Activated CD8-positive, alpha-beta memory T cell treated with anti-CD3 and anti-CD28 coated beads for 36 hours (primary cell): Measurements from ENCODE around the gene TMEM171. TPM values are rescaled to one million over a fixed set of nuclear protein-coding genes. Genes with fewer than 3 reads are reported as not detected.

Experiments
- CTCF ChIA-PET: fragments of 350-600 bp; sonication (Branson Sonifier 250); formaldehyde crosslinking; loops from one replicate; lab custom pipeline; 2021; ENCODE audit warnings: antibody characterized with exemption; lab: Charles Lee
- POLR2A ChIA-PET: fragments of 350-600 bp; sonication (Branson Sonifier 250); formaldehyde crosslinking; loops from one replicate; lab custom pipeline; 2021; ENCODE audit warnings: antibody characterized with exemption; lab: Charles Lee
- total RNA-seq, 2 experiments: library from RNA; stranded (reverse); gene quantifications; one replicate each; pipeline ENCODE4 v1.2.3, GENCODE V29; 2021

The TMEM171 gene
- total RNA-seq, 2 experiments from 2014 or later: not detected

DNA sequence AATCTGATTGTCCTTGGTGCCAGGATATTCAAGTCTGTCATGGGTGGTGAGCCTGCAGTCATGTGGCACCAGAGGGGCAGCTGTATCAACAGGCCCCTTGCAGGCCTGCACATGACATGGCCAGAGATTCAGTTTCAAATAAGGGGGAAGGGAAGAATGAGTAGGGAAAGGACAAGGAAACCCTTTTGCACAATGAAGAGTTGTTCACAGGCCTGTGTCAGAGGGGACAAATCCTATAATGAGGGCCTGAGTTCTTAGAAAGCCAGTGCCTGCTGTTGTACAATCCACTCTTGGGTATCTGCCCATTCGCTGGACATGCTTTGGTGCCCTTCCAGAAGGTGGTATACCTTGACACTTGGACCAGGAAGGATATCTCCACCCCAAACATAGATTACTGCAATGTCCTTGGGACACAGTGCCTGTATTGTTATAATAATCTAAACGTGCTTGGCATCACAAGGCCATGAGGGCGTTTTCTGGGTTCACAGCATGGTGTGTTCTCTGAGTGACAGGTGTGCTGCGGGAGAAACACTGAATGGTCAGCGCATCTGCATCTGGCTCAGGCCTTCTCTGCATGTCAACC lies 1.9 kb upstream of the TMEM171 start:
- POLR2A ChIA-PET: no interaction called here
- CTCF ChIA-PET: no interaction called here

DNA sequence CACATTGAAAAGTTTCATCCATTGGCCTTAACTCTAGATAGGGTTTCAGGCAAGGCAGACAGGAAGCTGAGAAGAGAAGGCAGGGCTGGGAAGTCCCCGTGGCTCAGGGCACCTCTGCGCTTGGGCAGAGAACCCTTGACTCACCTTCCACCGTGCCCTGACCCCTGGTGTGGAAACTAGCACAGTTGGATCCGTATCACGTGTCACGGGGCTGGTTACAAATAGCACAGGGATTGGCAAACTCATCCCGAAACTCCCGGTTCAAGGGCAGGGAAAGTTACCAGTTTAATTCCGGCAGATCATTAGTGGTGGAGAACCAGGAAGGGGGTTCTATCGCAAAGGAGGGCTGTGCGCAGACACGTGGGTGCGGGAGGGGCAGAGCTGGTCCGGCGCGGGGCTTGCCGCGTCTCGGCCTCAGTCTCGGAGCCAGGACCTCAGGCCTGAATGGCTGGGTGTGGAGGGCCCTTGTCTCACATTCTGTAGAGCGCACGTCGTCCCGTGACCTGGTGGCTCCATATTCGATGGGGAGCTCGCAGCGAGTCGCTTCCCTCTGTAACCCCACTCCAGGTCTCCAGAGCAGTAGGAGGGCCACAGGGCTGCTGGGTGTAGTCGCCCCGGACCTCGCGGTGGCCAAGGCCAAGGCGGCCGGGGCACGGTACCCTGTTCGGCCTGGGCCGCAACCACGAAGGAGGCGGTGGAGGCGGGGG lies 771 bp upstream of the TMEM171 start:
- CTCF ChIA-PET: no interaction called here
- POLR2A ChIA-PET: no interaction called here

DNA sequence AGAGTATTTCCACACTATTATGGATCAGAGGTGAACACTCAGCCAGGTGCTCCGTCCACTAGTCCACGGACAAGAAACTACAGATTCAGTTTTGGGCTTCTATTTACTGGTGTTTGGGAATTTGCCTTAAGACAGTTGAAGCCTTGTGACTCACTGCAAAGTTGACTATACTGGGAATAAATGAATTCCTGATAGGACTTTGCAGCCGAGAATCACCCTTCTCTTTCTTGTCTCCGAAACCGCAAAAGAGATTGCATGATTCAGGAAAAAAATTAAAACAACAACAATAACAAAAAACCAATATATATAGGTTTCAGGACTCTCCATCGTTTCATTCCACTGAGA lies 716 bp downstream of the TMEM171 start:
- ChIA-PET POLR2A (no interaction called here), CTCF (no interaction called here)

DNA sequence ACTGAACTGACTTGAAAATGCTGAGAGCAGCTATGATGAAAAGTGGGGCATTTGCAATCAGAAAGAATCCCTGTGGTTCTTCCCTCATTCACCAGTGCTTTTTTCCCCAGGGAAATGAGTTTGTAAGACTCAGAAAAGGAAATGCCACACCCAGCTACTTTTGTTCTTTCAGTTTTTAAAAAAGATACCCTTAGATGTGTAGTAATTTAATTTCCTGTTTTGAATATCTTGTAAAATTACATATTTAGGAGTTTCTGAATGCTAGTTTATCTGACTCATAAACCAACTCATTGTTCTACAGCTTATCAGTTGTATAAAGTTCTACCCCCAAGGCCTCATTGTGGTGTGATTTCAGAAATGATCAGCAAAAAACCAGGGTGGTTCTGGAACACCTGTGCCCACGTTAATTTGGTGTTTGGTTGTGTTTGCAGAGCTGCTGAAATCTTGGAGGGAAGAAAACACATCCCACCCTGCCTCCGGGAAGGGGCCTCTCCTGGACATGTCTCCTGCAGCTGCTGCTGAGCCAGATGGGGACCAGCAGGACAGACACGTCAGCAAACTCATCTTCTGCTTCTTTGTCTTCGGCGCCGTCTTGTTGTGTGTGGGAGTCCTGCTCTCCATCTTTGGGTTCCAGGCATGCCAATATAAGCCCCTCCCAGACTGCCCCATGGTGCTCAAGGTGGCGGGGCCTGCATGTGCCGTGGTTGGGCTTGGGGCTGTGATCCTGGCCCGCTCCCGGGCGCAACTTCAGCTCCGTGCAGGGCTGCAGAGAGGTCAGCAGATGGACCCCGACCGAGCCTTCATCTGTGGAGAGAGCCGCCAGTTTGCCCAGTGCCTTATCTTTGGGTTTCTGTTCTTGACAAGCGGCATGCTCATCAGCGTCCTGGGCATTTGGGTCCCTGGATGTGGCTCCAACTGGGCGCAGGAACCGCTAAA lies 2.8 kb downstream of the TMEM171 start:
- ChIA-PET POLR2A (no interaction called here), CTCF (no interaction called here)

GRCh38 chr5:73125289-73125688 lies 4.9 kb downstream of the TMEM171 start:
- CTCF ChIA-PET: no interaction called here
- POLR2A ChIA-PET: no interaction called here

GRCh38 chr5:73126381-73126780 lies 6.0 kb downstream of the TMEM171 start:
- POLR2A ChIA-PET: no interaction called here
- CTCF ChIA-PET: interaction anchor here (1.6 kb wide), 1 partner anchor 44 kb away, joined by 3 read pairs; no protein-coding TSS in a partner anchor

DNA sequence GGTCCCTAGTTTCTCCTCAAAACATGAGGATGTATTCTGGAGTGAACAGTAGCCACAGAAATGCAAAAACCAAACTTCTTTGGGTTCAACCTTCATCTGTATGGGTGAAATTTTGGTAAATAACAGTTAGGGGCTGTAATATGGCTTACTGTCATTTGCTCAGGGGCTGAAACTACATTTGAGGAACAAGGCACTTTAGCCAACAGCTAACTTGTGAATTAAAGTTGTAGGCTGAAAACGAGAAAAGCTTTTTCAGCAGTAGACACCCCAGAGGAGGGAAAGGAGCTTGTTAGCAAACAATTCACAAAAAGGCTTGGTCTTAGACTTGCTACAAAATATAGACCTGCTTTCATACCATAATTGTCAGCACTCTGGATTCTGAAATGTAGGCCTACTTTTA lies 6.6 kb downstream of the TMEM171 start:
- ChIA-PET POLR2A (no interaction called here), CTCF (interaction anchor here (1.6 kb wide), 1 partner anchor 43 kb away, joined by 3 read pairs; no protein-coding TSS in a partner anchor)

DNA sequence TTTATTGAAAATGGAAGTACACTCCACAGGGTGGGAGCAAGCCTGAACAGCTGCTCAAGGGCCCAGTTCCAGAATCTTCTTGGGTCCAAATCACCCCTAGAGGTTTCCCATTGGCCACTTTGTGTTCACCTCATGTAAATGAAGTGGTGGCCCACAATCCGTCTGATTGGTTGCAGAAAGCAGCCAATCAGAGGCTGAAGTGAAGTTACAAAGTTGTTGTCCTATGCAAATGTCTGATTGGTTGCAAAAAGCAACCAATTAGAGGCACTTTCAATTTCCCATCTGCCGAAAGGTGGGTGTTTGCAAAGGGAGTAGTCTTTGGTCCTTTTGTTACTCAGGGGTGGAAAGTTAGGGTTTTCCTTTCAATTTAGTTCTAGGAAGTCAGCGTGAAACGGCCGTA lies 8.8 kb downstream of the TMEM171 start:
- ChIA-PET POLR2A (no interaction called here), CTCF (no interaction called here)

DNA sequence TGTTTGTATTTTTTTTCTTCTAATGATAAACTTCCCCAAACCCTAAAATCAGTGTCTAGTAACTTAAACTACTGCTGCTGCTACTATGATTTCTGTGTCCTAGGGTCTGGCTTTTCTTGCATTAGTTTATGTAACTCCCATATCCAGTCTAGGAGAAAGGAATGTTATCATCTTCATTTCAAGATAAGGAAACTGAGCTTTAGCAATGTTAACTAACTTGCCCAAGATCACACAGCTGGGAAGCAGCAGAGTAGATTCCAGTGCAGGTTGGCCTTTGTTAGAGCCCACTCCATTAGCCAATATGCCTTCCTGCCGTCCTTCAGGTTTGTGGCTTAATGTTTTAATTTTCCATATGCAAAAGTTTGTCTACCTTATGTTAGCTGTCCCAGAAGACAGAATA lies 10.4 kb downstream of the TMEM171 start:
- POLR2A ChIA-PET: no interaction called here
- CTCF ChIA-PET: no interaction called here

DNA sequence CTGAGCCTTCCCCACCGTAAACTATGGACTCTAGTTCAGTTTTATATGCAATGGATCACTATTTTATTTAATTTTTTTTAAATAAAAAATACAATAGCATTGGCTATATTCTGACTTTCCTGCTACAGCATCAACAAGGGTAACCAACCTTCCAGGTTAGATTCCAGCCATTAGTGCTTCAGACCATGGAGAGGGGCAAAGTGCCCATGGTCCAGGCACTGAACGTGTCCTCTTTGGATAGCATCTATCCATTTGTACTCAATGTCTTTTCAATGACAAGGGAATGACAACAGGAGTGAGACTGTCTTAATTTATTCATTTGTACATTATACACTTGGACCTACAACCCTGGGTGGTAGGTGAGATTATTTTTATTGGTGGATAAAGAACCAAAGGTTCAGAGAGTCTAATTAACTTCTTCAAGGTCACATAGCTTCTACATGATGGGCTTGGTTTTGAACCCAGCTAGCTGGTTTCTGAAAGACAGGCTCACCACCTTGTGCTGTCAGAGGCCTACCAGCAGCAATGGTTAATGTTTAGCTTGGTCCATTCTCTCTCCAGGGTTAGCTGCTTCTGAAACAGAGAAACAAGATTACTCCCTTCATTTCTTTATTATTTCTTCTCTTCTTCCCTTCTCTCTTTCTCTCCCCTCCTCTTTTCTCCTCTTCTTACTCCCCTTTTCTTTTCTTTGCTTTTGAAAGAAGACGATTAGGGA lies 11.5 kb downstream of the TMEM171 start:
- ChIA-PET CTCF (no interaction called here), POLR2A (no interaction called here)

- POLR2A ChIA-PET: no interaction called here
- CTCF ChIA-PET: no interaction called here
Observed at GRCh38 chr5:73132759-73133158, 12.4 kb downstream of the TMEM171 start.

- ChIA-PET CTCF (no interaction called here), POLR2A (no interaction called here)
Observed at GRCh38 chr5:73135021-73135420, 14.6 kb downstream of the TMEM171 start.

DNA sequence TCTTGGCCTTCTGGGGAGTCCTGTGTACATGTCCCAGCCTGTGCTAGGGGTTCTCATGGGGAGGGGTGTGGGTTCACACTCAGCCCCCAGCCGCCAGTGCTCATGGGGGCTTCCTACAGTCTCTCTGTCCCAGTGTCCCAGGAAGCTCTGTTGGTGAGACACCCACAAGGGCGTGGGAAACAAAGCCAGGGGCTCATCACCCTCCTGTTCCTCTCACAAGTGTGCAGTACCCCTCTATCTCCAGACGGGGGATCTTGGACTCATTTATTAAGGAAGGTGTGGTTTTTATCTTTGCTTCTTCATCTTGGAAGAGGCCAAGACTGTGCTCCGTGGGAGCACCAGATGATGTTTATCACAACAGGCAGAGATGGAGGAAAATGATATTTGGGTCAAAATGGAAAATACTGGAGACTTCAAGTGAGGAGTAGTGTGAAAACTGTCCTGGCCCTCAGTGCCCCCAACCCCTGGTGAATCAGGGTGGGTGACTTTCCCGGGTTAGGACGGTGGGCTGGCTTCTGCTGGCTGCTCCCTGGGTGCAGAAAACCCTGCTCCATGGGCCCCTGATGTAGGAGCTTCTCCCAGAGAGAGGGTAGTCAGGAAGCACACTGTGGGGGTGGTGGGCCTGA lies 15.2 kb downstream of the TMEM171 start:
- CTCF ChIA-PET: no interaction called here
- POLR2A ChIA-PET: no interaction called here

DNA sequence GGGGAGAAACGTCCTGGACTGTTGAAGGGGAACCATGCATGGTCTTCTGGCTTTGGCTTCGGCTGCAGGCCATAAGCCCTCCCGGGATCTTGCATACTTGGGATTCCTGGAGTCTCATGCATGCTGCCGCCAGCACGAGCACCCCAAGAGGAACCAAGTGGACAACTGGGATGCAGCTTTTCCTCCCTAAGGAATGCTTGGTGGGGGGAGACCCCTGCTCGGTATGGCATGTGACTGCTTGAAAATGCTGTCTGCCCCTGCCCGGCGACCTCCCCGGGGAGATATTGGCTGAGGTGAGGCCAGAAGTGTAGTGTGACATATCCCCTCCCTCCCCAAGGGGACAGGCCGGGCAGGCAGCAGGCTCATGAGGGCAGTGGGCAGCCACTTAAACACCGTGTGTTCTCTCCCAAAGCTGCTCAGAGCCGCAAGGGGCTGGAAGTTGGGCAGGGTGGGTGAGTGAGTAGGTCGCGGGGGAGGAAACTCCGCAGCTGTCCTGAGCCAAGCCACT lies 15.7 kb downstream of the TMEM171 start:
- POLR2A ChIA-PET: no interaction called here
- CTCF ChIA-PET: no interaction called here

DNA sequence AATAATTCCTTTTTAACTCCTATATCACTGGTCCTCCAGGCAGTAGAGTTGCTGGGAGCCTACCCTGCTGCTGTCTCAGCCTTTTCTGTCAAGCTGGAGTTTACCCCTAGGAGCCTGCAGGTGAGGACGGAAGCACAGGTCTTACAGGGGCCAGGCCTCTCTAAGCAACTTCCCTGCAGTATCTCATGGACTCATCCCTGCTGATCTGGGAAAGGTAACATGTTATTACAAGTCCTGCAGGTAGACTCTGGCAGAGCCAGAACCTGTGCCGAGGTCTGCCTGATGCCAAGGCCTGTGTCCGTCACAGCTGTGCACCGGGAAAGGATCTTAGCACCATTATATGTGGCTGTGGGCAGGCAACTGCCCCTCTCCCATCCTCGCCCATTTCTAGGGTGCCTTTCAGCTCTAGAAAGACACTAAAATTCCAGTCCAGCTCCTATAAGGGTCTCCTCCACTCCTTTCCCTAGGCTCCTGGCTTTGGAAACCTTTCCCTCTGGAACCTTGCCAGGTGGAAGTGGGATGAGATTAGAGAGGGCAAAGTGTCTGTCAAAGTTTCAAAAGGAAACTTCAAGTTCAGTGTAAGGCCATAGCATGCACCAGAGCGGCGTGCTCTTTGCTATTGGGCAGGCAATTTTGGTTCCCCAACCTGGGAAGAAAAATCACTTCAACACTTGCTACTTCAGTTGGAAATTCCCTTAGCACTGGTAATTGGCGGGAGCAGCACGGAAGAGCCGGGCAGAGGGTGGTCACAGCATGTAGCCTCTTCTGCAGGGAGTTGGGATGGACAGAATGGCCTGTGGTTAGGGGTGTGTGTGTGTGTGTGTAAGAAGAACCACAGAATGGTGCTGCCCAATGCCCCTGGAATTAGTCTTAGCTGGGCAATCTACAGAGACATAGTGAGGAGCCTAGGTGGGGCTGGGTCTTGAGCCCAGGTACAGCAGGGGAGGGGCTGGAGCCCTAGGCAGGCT lies 17.5 kb downstream of the TMEM171 start:
- POLR2A ChIA-PET: no interaction called here
- CTCF ChIA-PET: no interaction called here

DNA sequence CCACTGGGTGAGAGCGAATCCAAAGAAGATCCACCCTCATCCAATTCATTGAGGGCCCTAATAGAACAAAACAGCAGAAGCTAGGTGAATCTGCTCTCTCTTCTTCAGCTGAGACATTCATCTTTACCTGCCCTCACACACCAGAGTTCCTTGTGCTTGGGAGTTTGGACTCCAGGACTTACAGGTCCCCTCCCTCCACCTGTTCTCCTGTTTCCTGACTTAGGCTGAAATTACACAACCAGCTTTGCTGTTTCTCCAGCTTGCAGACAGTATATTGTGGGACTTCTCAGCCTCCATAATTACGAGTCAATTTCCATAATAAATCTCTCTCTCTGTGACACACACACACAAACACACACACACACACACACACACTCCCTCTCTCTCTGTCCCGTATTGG lies 19.1 kb downstream of the TMEM171 start:
- CTCF ChIA-PET: interaction anchor here (1.2 kb wide), 1 partner anchor 31 kb away, joined by 3 read pairs; no protein-coding TSS in a partner anchor

GRCh38 chr5:73140801-73141200 lies 20.4 kb downstream of the TMEM171 start:
- CTCF ChIA-PET: interaction anchor here (1.2 kb wide), 1 partner anchor 30 kb away, joined by 3 read pairs; no protein-coding TSS in a partner anchor
- POLR2A ChIA-PET: no interaction called here

More for the DNA sequence above, 19.1 kb downstream of the TMEM171 start:
- POLR2A ChIA-PET: no interaction called here

DNA sequence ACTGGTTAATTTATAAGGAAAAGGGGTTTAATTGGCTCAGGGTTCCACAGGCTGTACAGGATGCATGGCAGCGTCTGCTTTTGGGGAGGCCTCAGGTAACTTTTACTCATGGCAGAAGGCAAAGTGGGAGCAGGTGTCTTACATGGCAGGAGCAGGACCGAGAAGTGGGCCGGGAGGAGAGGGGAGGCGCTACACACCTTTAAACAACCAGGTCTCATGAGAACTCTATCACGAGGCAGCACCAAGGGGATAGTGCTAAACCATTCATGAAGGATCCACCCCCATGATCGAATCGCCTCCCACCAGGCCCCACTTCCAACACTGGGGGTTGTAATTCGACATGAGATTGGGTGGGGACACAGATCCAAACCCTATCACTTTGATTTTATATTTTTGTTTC lies 21.7 kb downstream of the TMEM171 start:
- ChIA-PET CTCF (no interaction called here), POLR2A (no interaction called here)
